SK-N-SH treated with all-trans-retinoic acid at 6 μM for 48 hours (cell line): ENCODE measurements around the gene SLC35B2.

Experiments used
- ATAC-seq: fragments of 200-7000 bp; cut with Tn5 transposase; 3 replicates; pipeline ENCODE4 v1.9.1; 2020; ENCODE audit warnings: mild to moderate bottlenecking, moderate library complexity
- BACH2 ChIP-seq: fragments of 250-450 bp; sonication (Bioruptor Pico); IDR thresholded peaks from 2 replicates; pipeline ENCODE4 v1.9.0; 2021; ENCODE audit warnings: mild to moderate bottlenecking, borderline replicate concordance
- CSDC2 ChIP-seq: fragments of 250-450 bp; sonication (Bioruptor Pico); IDR thresholded peaks from 2 replicates; pipeline ENCODE4 v1.5.0; 2020; ENCODE audit warnings: mild to moderate bottlenecking, moderate library complexity
- ESRRG ChIP-seq: fragments of 250-450 bp; sonication (Bioruptor Pico); IDR thresholded peaks from 2 replicates; pipeline ENCODE4 v1.6.1; 2021; ENCODE audit warnings: mild to moderate bottlenecking
- GLIS3 ChIP-seq: fragments of 250-450 bp; sonication (Bioruptor Pico); IDR thresholded peaks from 2 replicates; pipeline ENCODE4 v1.5.0; 2020; ENCODE audit warnings: mild to moderate bottlenecking, moderate library complexity
- ISL1 ChIP-seq: fragments of 250-450 bp; sonication (Bioruptor Pico); IDR thresholded peaks from 2 replicates; pipeline ENCODE4 v2.1.2; 2022; ENCODE audit warnings: mild to moderate bottlenecking, moderate library complexity
- OSR1 ChIP-seq: fragments of 250-450 bp; sonication (Bioruptor Pico); IDR thresholded peaks from 2 replicates; pipeline ENCODE4 v1.8.0; 2022; ENCODE audit warnings: moderate library complexity, mild to moderate bottlenecking, inconsistent platforms
- PPARA ChIP-seq: fragments of 250-450 bp; sonication (Bioruptor Pico); IDR thresholded peaks from 2 replicates; pipeline ENCODE4 v1.5.0; 2020; ENCODE audit warnings: mild to moderate bottlenecking, borderline replicate concordance
- RARB ChIP-seq: fragments of 250-450 bp; sonication (Bioruptor Pico); IDR thresholded peaks from 2 replicates; pipeline ENCODE4 v1.8.0; 2021; ENCODE audit warnings: mild to moderate bottlenecking, moderate library complexity
- SNAI2 ChIP-seq: fragments of 250-450 bp; sonication (Bioruptor Pico); IDR thresholded peaks from 2 replicates; pipeline ENCODE4 v1.5.0; 2020; ENCODE audit warnings: mild to moderate bottlenecking, moderate library complexity
- TCF4 ChIP-seq: fragments of 250-450 bp; sonication (Bioruptor Pico); IDR thresholded peaks from 2 replicates; pipeline ENCODE4 v1.8.0; 2021; ENCODE audit warnings: mild to moderate bottlenecking, moderate library complexity, borderline replicate concordance
- TOX ChIP-seq: fragments of 250-450 bp; sonication (Bioruptor Pico); IDR thresholded peaks from 2 replicates; pipeline ENCODE4 v1.8.0; 2021; ENCODE audit warnings: mild to moderate bottlenecking, moderate library complexity, borderline replicate concordance
- ZC3H10 ChIP-seq: fragments of 250-450 bp; sonication (Bioruptor Pico); IDR thresholded peaks from 2 replicates; pipeline ENCODE4 v1.5.1; 2021; ENCODE audit warnings: mild to moderate bottlenecking, moderate library complexity
- ZFP3 ChIP-seq: fragments of 250-450 bp; sonication (Bioruptor Pico); IDR thresholded peaks from 2 replicates; pipeline ENCODE4 v1.5.0; 2020; ENCODE audit warnings: mild to moderate bottlenecking, moderate library complexity
- ZFP30 ChIP-seq: fragments of 450-650 bp; formaldehyde crosslinking; IDR thresholded peaks from 2 replicates; pipeline ENCODE4 v1.5.0; 2022; ENCODE audit warnings: mild to moderate bottlenecking, moderate library complexity
- ZNF565 ChIP-seq: fragments of 450-650 bp; formaldehyde crosslinking; conservative IDR thresholded peaks from 2 replicates; pipeline ENCODE4 v1.5.0; 2020; ENCODE audit warnings: low read depth, mild to moderate bottlenecking, moderate library complexity
- ZNF8 ChIP-seq: fragments of 450-650 bp; formaldehyde crosslinking; IDR thresholded peaks from 2 replicates; pipeline ENCODE4 v1.5.0; 2020; ENCODE audit warnings: mild to moderate bottlenecking, moderate library complexity
- TF ChIP-seq, protein P1 (sequence below): fragments of 250-450 bp; sonication (Bioruptor Pico); IDR thresholded peaks from 2 replicates; pipeline ENCODE4 v1.5.1; 2020; ENCODE audit warnings: low read depth, mild to moderate bottlenecking, moderate library complexity
- TF ChIP-seq, protein P2 (sequence below): fragments of 250-450 bp; sonication (Bioruptor Pico); IDR thresholded peaks from 2 replicates; pipeline ENCODE4 v1.8.0; 2020; ENCODE audit warnings: mild to moderate bottlenecking, moderate library complexity, borderline replicate concordance
- TF ChIP-seq, protein P3 (sequence below): fragments of 250-450 bp; sonication (Bioruptor Pico); IDR thresholded peaks from 2 replicates; pipeline ENCODE4 v1.8.0; 2021; ENCODE audit warnings: low read depth, mild to moderate bottlenecking, moderate library complexity, borderline replicate concordance
- TF ChIP-seq, protein P4 (sequence below): fragments of 250-450 bp; sonication (Bioruptor Pico); IDR thresholded peaks from 2 replicates; pipeline ENCODE4 v1.5.0; 2020; ENCODE audit warnings: mild to moderate bottlenecking, moderate library complexity

Gene SLC35B2

DNA sequence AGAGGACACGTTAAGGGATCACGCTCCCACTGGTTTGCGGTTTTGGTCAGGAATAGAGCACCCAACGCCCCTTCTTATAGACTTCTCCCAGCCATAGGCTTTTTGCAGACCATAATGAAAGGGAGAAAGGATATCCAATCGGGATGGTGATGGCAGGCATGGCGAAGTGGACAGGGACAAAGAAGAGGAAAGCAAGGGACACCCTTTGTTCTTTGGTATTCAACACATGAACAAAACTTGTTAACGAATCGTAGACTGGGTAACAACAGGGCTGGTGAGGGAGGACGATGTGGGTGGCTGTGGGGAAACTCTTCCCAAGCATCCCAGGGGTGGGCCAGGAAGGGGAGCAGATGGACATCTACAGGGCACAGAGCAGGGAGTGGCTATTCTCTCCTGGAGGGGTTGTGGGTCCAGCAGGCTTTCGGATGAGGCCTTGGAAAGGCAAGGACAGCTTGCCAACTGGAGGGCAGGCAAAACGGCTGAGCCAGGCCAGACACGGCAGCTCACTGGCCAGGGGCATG lies 11.9 kb downstream of the SLC35B2 start:
- no peak for ATAC-seq
- TF ChIP-seq PPARA (CRISPR knock-in tag), result no peak
- no peak for TF ChIP-seq ESRRG (CRISPR knock-in tag)
- TF ChIP-seq, protein P1, sequence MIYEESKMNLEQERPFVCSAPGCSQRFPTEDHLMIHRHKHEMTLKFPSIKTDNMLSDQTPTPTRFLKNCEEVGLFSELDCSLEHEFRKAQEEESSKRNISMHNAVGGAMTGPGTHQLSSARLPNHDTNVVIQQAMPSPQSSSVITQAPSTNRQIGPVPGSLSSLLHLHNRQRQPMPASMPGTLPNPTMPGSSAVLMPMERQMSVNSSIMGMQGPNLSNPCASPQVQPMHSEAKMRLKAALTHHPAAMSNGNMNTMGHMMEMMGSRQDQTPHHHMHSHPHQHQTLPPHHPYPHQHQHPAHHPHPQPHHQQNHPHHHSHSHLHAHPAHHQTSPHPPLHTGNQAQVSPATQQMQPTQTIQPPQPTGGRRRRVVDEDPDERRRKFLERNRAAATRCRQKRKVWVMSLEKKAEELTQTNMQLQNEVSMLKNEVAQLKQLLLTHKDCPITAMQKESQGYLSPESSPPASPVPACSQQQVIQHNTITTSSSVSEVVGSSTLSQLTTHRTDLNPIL (CRISPR knock-in tag), result no peak
- TF ChIP-seq, protein P2, sequence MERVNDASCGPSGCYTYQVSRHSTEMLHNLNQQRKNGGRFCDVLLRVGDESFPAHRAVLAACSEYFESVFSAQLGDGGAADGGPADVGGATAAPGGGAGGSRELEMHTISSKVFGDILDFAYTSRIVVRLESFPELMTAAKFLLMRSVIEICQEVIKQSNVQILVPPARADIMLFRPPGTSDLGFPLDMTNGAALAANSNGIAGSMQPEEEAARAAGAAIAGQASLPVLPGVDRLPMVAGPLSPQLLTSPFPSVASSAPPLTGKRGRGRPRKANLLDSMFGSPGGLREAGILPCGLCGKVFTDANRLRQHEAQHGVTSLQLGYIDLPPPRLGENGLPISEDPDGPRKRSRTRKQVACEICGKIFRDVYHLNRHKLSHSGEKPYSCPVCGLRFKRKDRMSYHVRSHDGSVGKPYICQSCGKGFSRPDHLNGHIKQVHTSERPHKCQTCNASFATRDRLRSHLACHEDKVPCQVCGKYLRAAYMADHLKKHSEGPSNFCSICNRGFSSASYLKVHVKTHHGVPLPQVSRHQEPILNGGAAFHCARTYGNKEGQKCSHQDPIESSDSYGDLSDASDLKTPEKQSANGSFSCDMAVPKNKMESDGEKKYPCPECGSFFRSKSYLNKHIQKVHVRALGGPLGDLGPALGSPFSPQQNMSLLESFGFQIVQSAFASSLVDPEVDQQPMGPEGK (CRISPR knock-in tag), result no peak
- no peak for TF ChIP-seq TOX (CRISPR knock-in tag)
- TF ChIP-seq, protein P3, sequence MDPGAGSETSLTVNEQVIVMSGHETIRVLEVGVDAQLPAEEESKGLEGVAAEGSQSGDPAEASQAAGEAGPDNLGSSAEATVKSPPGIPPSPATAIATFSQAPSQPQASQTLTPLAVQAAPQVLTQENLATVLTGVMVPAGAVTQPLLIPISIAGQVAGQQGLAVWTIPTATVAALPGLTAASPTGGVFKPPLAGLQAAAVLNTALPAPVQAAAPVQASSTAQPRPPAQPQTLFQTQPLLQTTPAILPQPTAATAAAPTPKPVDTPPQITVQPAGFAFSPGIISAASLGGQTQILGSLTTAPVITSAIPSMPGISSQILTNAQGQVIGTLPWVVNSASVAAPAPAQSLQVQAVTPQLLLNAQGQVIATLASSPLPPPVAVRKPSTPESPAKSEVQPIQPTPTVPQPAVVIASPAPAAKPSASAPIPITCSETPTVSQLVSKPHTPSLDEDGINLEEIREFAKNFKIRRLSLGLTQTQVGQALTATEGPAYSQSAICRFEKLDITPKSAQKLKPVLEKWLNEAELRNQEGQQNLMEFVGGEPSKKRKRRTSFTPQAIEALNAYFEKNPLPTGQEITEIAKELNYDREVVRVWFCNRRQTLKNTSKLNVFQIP (CRISPR knock-in tag), result no peak
- no peak for TF ChIP-seq ZC3H10
- no peak for TF ChIP-seq TCF4 (CRISPR knock-in tag)
- TF ChIP-seq ZNF565, result no peak
- TF ChIP-seq ZFP30 (CRISPR knock-in tag), result no peak

DNA sequence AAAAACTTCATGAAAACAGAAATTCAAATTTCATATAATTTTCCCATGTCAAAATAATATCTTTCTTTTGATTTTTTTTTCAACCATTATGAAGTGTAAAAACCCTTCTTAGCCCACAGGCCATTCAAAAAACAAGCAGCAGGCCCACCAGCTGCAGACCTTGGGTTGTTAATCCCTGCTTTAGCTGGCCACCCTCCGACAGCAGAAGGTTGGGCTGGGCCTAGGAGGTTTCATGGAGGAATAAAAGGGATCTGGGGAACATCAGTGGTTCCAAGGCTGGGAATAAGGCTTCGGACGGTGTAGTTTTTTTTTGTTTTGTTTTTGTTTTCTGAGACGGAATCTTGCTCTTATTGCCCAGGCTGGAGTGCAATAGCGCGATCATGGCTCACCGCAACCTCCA lies 14.0 kb downstream of the SLC35B2 start:
- ATAC-seq, result no peak
- TF ChIP-seq BACH2 (no peak), SNAI2 (CRISPR knock-in tag) (no peak), ZC3H10 (no peak), TOX (CRISPR knock-in tag) (no peak), PPARA (CRISPR knock-in tag) (no peak), ESRRG (CRISPR knock-in tag) (no peak), ZFP3 (CRISPR knock-in tag) (no peak), ISL1 (CRISPR knock-in tag) (no peak), TCF4 (CRISPR knock-in tag) (no peak), ZNF565 (no peak), CSDC2 (no peak), GLIS3 (CRISPR knock-in tag) (no peak), ZFP30 (CRISPR knock-in tag) (no peak), OSR1 (CRISPR knock-in tag) (no peak), RARB (CRISPR knock-in tag) (no peak), ZNF8 (CRISPR knock-in tag) (no peak)
- TF ChIP-seq, protein P3 (CRISPR knock-in tag), result no peak
- TF ChIP-seq, protein P1 (CRISPR knock-in tag), result no peak
- TF ChIP-seq, protein P2 (CRISPR knock-in tag), result no peak
- TF ChIP-seq, protein P4, sequence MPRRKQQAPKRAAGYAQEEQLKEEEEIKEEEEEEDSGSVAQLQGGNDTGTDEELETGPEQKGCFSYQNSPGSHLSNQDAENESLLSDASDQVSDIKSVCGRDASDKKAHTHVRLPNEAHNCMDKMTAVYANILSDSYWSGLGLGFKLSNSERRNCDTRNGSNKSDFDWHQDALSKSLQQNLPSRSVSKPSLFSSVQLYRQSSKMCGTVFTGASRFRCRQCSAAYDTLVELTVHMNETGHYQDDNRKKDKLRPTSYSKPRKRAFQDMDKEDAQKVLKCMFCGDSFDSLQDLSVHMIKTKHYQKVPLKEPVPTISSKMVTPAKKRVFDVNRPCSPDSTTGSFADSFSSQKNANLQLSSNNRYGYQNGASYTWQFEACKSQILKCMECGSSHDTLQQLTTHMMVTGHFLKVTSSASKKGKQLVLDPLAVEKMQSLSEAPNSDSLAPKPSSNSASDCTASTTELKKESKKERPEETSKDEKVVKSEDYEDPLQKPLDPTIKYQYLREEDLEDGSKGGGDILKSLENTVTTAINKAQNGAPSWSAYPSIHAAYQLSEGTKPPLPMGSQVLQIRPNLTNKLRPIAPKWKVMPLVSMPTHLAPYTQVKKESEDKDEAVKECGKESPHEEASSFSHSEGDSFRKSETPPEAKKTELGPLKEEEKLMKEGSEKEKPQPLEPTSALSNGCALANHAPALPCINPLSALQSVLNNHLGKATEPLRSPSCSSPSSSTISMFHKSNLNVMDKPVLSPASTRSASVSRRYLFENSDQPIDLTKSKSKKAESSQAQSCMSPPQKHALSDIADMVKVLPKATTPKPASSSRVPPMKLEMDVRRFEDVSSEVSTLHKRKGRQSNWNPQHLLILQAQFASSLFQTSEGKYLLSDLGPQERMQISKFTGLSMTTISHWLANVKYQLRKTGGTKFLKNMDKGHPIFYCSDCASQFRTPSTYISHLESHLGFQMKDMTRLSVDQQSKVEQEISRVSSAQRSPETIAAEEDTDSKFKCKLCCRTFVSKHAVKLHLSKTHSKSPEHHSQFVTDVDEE (CRISPR knock-in tag), result no peak
